ENCODE measurements around the gene HSD17B8.

The HSD17B8 gene

GRCh38 chr6:33163540-33163939 is 40.9 kb upstream of the HSD17B8 start:
- TF ChIP-seq CTCF (conservative IDR thresholded peaks at IDR 0.05; ENCODE audit: low read depth, low read length), result no peak
- DNase-seq (ENCODE audit: low read depth), result no peak
- H3K4me3 ChIP-seq (ENCODE audit: low read depth, low read length), result no peak overlapping the region

DNA sequence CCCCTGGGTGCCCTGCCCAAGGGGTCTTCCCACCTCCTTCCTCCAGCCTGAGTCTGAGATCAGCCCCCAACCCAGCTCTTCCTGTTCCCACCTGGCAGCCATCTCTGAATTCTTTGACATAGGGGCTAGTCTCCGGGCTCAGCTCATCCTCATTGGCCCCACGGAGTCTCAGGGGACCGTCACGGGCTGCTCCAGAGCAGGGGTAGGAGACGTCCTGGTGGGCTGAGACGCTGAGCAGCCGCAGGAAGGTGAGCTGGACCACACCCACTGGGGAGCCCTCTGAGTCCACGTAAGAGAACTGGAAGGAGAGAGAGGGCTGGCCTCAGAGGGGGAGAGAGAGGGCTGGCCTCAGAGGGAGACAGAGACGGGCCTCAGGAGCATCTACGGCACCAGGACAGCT is 40.3 kb upstream of the HSD17B8 start:
- DNase-seq (ENCODE audit: low read depth), result no peak
- TF ChIP-seq CTCF (conservative IDR thresholded peaks at IDR 0.05; ENCODE audit: low read depth, low read length), result no peak
- no peak overlapping the region for H3K4me3 ChIP-seq (ENCODE audit: low read depth, low read length)

- TF ChIP-seq CTCF (conservative IDR thresholded peaks at IDR 0.05; ENCODE audit: low read depth, low read length), result no peak
- DNase-seq (ENCODE audit: low read depth), result no peak
- no peak overlapping the region for H3K4me3 ChIP-seq (ENCODE audit: low read depth, low read length)
These were observed 39.6 kb upstream of the HSD17B8 start for GRCh38 chr6:33164665-33165373.

GRCh38 chr6:33165581-33166258 is 38.7 kb upstream of the HSD17B8 start:
- no peak for DNase-seq (ENCODE audit: low read depth)
- H3K4me3 ChIP-seq (ENCODE audit: low read depth, low read length), result no peak overlapping the region
- no peak for TF ChIP-seq CTCF (conservative IDR thresholded peaks at IDR 0.05; ENCODE audit: low read depth, low read length)

- no peak overlapping the region for H3K4me3 ChIP-seq (ENCODE audit: low read depth, low read length)
- DNase-seq (ENCODE audit: low read depth), result no peak
- TF ChIP-seq CTCF (conservative IDR thresholded peaks at IDR 0.05; ENCODE audit: low read depth, low read length), result no peak
These were observed 38.1 kb upstream of the HSD17B8 start for GRCh38 chr6:33166363-33166762.

GRCh38 chr6:33166811-33167210 is 37.6 kb upstream of the HSD17B8 start:
- no peak for DNase-seq (ENCODE audit: low read depth)
- H3K4me3 ChIP-seq (ENCODE audit: low read depth, low read length), result no peak overlapping the region
- TF ChIP-seq CTCF (conservative IDR thresholded peaks at IDR 0.05; ENCODE audit: low read depth, low read length), result no peak

All from choroid plexus epithelial cell (primary cell).